HepG2 (cell line): ENCODE measurements around the gene ALG8. TPM values are rescaled to one million over a fixed set of nuclear protein-coding genes. Genes with fewer than 3 reads are reported as not detected.

Experiments
- CBX1 ChIP-seq: IDR thresholded peaks from one replicate; pipeline ENCODE4 v1.6.1; 2016; ENCODE audit warnings: antibody characterized with exemption, low read depth
- HOXA5 ChIP-seq: sonication (generic); formaldehyde crosslinking; IDR thresholded peaks from 2 replicates; pipeline ENCODE4 v1.4.0; 2020; ENCODE audit warnings: missing genetic modification reagents
- MNT ChIP-seq: fragments of 450-650 bp; IDR thresholded peaks from 2 replicates; pipeline ENCODE4 v1.6.1; 2016
- POLR2AphosphoS2 ChIP-seq: IDR thresholded peaks from 2 replicates; pipeline ENCODE4 v1.6.1; 2011; ENCODE audit warnings: low read depth, low read length, improper control_type of control experiment
- polyA plus RNA-seq, 8 experiments: library from polyadenylated mRNA; depleted of rRNA in 3 of 8; stranded (reverse) in 7 of 8; unstranded in 1 of 8; fragments of >200 nt; fragmentation: Illumina TruSeq in 4 of 8; extraction: Trizol in 4 of 8; gene quantifications; 2 replicates each; pipeline versions ENCODE4 v1.2.1 to v1.2.3, GENCODE V29; 2011 to 2016; ENCODE audit warnings: low read depth in 4 of 8, missing spikeins in 1 of 8, mixed read lengths in 1 of 8; ENCODE audit not compliant: insufficient read depth in 1 of 8
- total RNA-seq, 5 experiments: library from RNA; depleted of rRNA; stranded (reverse); fragments of >200 nt; fragmentation: Illumina TruSeq; extraction: Trizol; gene quantifications; 2 replicates each; pipeline ENCODE4 v1.2.3, GENCODE V29; 2016; ENCODE audit warnings: low read depth in 1 of 5
- TF ChIP-seq, protein P1 (sequence below): sonication (generic); formaldehyde crosslinking; IDR thresholded peaks from 2 replicates; pipeline ENCODE4 v1.4.0; 2020; ENCODE audit warnings: mild to moderate bottlenecking, low read depth, missing genetic modification reagents
- TF ChIP-seq, protein P2 (sequence below): sonication (generic); formaldehyde crosslinking; IDR thresholded peaks from 2 replicates; pipeline ENCODE4 v1.8.1; 2023; ENCODE audit warnings: mild to moderate bottlenecking, moderate library complexity, missing genetic modification reagents
- TF ChIP-seq, protein P3 (sequence below): sonication (generic); formaldehyde crosslinking; IDR thresholded peaks from 2 replicates; pipeline ENCODE4 v1.4.0; 2020; ENCODE audit warnings: missing genetic modification reagents, borderline replicate concordance
- TF ChIP-seq, protein P4 (sequence below): sonication (generic); formaldehyde crosslinking; IDR thresholded peaks from 2 replicates; pipeline ENCODE4 v1.9.0; 2022; ENCODE audit warnings: low read depth, missing genetic modification reagents

The ALG8 gene
- total and polyA plus RNA-seq, 2 of the 13 experiments (the other 11 are each of a cell fraction or from before 2014, with no cell fraction given) = 75.8 to 88.0 TPM

GRCh38 chr11:78079232-78080083 lies 60.0 kb downstream of the ALG8 start, which contains the start of gene NDUFC2 (continued):
- TF ChIP-seq, protein P1, sequence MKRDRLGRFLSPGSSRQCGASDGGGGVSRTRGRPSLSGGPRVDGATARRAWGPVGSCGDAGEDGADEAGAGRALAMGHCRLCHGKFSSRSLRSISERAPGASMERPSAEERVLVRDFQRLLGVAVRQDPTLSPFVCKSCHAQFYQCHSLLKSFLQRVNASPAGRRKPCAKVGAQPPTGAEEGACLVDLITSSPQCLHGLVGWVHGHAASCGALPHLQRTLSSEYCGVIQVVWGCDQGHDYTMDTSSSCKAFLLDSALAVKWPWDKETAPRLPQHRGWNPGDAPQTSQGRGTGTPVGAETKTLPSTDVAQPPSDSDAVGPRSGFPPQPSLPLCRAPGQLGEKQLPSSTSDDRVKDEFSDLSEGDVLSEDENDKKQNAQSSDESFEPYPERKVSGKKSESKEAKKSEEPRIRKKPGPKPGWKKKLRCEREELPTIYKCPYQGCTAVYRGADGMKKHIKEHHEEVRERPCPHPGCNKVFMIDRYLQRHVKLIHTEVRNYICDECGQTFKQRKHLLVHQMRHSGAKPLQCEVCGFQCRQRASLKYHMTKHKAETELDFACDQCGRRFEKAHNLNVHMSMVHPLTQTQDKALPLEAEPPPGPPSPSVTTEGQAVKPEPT (CRISPR knock-in tag) = 0 out of 2 replicates have a peak, but pooled peaks have one; percentile 78
- TF ChIP-seq, protein P2, sequence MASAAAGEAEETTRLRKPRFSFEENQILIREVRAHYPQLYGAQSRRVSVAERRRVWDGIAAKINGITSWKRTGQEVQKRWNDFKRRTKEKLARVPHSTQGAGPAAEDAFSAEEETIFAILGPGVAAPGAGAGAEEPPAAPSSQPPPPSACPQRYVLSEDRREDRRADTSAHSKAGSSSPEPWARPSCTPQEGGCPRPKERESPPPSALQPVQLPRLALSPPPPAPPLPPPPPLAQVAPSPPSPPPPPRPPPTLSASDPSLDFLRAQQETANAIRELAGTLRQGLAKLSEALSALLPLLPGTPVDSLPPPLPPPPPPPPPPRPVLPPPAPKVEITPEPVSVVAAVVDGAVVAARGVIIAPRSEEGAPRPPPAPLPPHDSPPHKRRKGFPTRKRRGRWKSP (CRISPR knock-in tag) = peak; percentile 90
- TF ChIP-seq, protein P3, sequence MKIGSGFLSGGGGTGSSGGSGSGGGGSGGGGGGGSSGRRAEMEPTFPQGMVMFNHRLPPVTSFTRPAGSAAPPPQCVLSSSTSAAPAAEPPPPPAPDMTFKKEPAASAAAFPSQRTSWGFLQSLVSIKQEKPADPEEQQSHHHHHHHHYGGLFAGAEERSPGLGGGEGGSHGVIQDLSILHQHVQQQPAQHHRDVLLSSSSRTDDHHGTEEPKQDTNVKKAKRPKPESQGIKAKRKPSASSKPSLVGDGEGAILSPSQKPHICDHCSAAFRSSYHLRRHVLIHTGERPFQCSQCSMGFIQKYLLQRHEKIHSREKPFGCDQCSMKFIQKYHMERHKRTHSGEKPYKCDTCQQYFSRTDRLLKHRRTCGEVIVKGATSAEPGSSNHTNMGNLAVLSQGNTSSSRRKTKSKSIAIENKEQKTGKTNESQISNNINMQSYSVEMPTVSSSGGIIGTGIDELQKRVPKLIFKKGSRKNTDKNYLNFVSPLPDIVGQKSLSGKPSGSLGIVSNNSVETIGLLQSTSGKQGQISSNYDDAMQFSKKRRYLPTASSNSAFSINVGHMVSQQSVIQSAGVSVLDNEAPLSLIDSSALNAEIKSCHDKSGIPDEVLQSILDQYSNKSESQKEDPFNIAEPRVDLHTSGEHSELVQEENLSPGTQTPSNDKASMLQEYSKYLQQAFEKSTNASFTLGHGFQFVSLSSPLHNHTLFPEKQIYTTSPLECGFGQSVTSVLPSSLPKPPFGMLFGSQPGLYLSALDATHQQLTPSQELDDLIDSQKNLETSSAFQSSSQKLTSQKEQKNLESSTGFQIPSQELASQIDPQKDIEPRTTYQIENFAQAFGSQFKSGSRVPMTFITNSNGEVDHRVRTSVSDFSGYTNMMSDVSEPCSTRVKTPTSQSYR (CRISPR knock-in tag) = peak; percentile 55; the same call in 1 of the 2 replicates
- TF ChIP-seq, protein P4, sequence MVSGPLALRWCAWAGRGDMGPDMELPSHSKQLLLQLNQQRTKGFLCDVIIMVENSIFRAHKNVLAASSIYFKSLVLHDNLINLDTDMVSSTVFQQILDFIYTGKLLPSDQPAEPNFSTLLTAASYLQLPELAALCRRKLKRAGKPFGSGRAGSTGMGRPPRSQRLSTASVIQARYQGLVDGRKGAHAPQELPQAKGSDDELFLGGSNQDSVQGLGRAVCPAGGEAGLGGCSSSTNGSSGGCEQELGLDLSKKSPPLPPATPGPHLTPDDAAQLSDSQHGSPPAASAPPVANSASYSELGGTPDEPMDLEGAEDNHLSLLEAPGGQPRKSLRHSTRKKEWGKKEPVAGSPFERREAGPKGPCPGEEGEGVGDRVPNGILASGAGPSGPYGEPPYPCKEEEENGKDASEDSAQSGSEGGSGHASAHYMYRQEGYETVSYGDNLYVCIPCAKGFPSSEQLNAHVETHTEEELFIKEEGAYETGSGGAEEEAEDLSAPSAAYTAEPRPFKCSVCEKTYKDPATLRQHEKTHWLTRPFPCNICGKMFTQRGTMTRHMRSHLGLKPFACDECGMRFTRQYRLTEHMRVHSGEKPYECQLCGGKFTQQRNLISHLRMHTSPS (CRISPR knock-in tag) = peak; percentile 47; the same call in 1 of the 2 replicates
- TF ChIP-seq HOXA5 (CRISPR knock-in tag) = peak; percentile 95
- TF ChIP-seq POLR2AphosphoS2 = no peak
- TF ChIP-seq MNT = no peak
- peak; percentile 91 for TF ChIP-seq CBX1
